ENCODE results near the gene TTBK1.

DNA sequence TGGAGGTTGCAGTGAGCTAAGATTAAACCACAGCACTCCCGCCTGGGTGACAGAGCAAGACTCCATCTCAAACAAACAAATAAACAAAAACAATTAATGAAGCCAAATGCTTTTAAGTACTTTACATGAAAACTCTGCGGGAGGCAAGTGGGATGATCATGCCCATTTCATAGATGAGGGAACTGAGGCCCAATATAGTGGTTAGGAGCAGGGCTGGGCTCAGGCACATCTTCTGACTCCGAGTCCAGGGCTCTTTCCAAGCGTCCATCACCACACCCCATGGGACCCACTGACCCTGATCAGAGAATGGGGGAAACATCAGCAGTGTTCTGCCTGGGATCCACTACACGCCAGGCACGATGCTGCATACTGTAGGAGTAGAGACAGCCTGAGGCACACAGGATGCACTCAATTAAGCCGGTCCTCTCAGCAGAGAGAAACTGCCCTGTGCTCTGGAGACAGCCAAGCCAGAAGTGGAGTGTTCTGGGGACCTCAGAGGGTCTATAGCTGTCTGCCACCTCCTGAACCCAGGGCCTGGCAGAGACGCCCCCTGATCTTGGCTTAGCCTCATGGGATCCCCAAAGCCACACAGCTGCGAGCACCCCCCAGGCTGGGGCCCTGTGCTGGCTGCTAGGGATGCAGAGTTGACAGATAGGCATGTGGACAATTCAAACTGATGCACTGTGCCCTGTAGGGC, 13.5 kb downstream of the TTBK1 start:
- TF ChIP-seq, protein P1, sequence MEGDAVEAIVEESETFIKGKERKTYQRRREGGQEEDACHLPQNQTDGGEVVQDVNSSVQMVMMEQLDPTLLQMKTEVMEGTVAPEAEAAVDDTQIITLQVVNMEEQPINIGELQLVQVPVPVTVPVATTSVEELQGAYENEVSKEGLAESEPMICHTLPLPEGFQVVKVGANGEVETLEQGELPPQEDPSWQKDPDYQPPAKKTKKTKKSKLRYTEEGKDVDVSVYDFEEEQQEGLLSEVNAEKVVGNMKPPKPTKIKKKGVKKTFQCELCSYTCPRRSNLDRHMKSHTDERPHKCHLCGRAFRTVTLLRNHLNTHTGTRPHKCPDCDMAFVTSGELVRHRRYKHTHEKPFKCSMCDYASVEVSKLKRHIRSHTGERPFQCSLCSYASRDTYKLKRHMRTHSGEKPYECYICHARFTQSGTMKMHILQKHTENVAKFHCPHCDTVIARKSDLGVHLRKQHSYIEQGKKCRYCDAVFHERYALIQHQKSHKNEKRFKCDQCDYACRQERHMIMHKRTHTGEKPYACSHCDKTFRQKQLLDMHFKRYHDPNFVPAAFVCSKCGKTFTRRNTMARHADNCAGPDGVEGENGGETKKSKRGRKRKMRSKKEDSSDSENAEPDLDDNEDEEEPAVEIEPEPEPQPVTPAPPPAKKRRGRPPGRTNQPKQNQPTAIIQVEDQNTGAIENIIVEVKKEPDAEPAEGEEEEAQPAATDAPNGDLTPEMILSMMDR (IDR thresholded peaks at IDR 0.05) = no peak
- no peak for TF ChIP-seq POLR2A (IDR thresholded peaks at IDR 0.05)

Measured in upper lobe of left lung (tissue), 4 donors.